Lower lobe of right lung (tissue), 2 donors: ENCODE data around the gene TTC23. TPM values are rescaled to one million over a fixed set of nuclear protein-coding genes. Genes with fewer than 3 reads are reported as not detected.

Experiments
- ATAC-seq, 2 donors: fragments of 200-7000 bp; cut with Tn5 transposase; one replicate each; pipeline ENCODE4 v1.9.1; 2020 to 2022; ENCODE audit warnings: mild to moderate bottlenecking in 2 of 2, moderate library complexity in 2 of 2
- DNase-seq: peaks from one replicate; pipeline ENCODE4 v3.0.0-alpha.2; 2020
- H3K27ac ChIP-seq: fragments of 200-600 bp; one replicate; pipeline ENCODE4 v1.8.0; 2022
- H3K27me3 ChIP-seq: fragments of 200-600 bp; one replicate; pipeline ENCODE4 v1.8.0; 2022; ENCODE audit warnings: low read depth
- H3K36me3 ChIP-seq: fragments of 200-600 bp; one replicate; pipeline ENCODE4 v1.8.0; 2022; ENCODE audit warnings: mild to moderate bottlenecking
- H3K4me1 ChIP-seq: fragments of 200-600 bp; one replicate; pipeline ENCODE4 v1.8.0; 2022
- H3K4me3 ChIP-seq: fragments of 200-600 bp; one replicate; pipeline ENCODE4 v1.8.0; 2022; ENCODE audit warnings: mild to moderate bottlenecking
- H3K9me3 ChIP-seq: fragments of 200-600 bp; one replicate; pipeline ENCODE4 v1.8.0; 2022
- CTCF ChIP-seq: fragments of 200-600 bp; IDR thresholded peaks from one replicate; pipeline ENCODE4 v1.8.0; 2022; ENCODE audit warnings: antibody characterized with exemption, mild to moderate bottlenecking
- intact Hi-C: fragments of 100-400 bp; cut with DNase I; formaldehyde crosslinking; loops from one replicate; pipeline ENCODE4 v1.11.0; 2022
- total RNA-seq: library from RNA; stranded (reverse); fragmentation: NEBNext Ultra II Directional; extraction: Animal tissue kit (Norgen Biotek cat#: 25700); gene quantifications from one replicate; pipeline ENCODE4 v1.2.1, GENCODE V29; 2021
- donor health status: DM: no; HTN: yes; CAD: no; lungs with severe emphysema.

The TTC23 gene
- total RNA-seq, 1 donor from 2014 or later, result 16.4 TPM

- no peak overlapping the region for H3K4me3 ChIP-seq
- no peaks in the 10 kb centered on the region for H3K27me3 ChIP-seq
- intact Hi-C loops, result no loop called here
- H3K9me3 ChIP-seq, result no peaks in the 10 kb centered on the region
- DNase-seq, result no peak
- TF ChIP-seq CTCF, result no peak
- H3K27ac ChIP-seq, result no peak overlapping the region
- H3K36me3 ChIP-seq, result peaks cover 35% of the 10 kb centered on the region
- no peak for ATAC-seq
- peaks cover 17% of the 10 kb centered on the region for H3K4me1 ChIP-seq
These were observed 74.6 kb downstream of the TTC23 start for GRCh38 chr15:99174567-99175395.

GRCh38 chr15:99172989-99173388 is 76.4 kb downstream of the TTC23 start:
- ATAC-seq, result no peak

GRCh38 chr15:99172171-99172570 is 77.2 kb downstream of the TTC23 start:
- peaks cover 45% of the 10 kb centered on the region for H3K36me3 ChIP-seq
- ATAC-seq (no peak), DNase-seq (no peak)
- no peak overlapping the region for H3K27ac ChIP-seq
- H3K4me3 ChIP-seq, result no peak overlapping the region
- H3K9me3 ChIP-seq, result no peaks in the 10 kb centered on the region
- peaks cover 17% of the 10 kb centered on the region for H3K4me1 ChIP-seq
- intact Hi-C loops, result no loop called here
- no peak for TF ChIP-seq CTCF
- H3K27me3 ChIP-seq, result no peaks in the 10 kb centered on the region

More at GRCh38 chr15:99172989-99173388, 76.4 kb downstream of the TTC23 start:
- TF ChIP-seq CTCF, result no peak
- H3K9me3 ChIP-seq, result no peaks in the 10 kb centered on the region
- H3K4me1 ChIP-seq, result peaks cover 24% of the 10 kb centered on the region
- intact Hi-C loops, result no loop called here
- no peak overlapping the region for H3K27ac ChIP-seq
- DNase-seq, result no peak
- peaks cover 37% of the 10 kb centered on the region for H3K36me3 ChIP-seq
- no peak overlapping the region for H3K4me3 ChIP-seq
- no peaks in the 10 kb centered on the region for H3K27me3 ChIP-seq

- TF ChIP-seq CTCF, result no peak
- no peaks in the 10 kb centered on the region for H3K9me3 ChIP-seq
- peaks cover 16% of the 10 kb centered on the region for H3K4me1 ChIP-seq
- peaks cover 49% of the 10 kb centered on the region for H3K36me3 ChIP-seq
- no peak for ATAC-seq
- H3K27ac ChIP-seq, result peak overlapping the region; percentile 18
- intact Hi-C loops, result no loop called here
- H3K4me3 ChIP-seq, result no peak overlapping the region
- H3K27me3 ChIP-seq, result no peaks in the 10 kb centered on the region
- no peak for DNase-seq
These were observed 78.8 kb downstream of the TTC23 start for GRCh38 chr15:99170476-99171065.

- ATAC-seq, result peak in 1 of 2 donors; percentile 24
These were observed 79.5 kb downstream of the TTC23 start for GRCh38 chr15:99169769-99170311.

More at GRCh38 chr15:99169769-99170311, 79.5 kb downstream of the TTC23 start:
- no peak for TF ChIP-seq CTCF
- H3K9me3 ChIP-seq, result no peaks in the 10 kb centered on the region
- H3K36me3 ChIP-seq, result peaks cover 47% of the 10 kb centered on the region
- H3K27ac ChIP-seq, result peak overlapping the region; percentile 46
- DNase-seq, result no peak
- intact Hi-C loops, result no loop called here
- no peaks in the 10 kb centered on the region for H3K27me3 ChIP-seq
- H3K4me1 ChIP-seq, result peaks cover 10% of the 10 kb centered on the region
- H3K4me3 ChIP-seq, result no peak overlapping the region
